K562 (cell line): ENCODE results near the gene IL17RC. TPM values are rescaled to one million over a fixed set of nuclear protein-coding genes. Genes with fewer than 3 reads are reported as not detected.

Experiments
- BCOR ChIP-seq: fragments of 450-650 bp; IDR thresholded peaks from 2 replicates; pipeline ENCODE4 v1.6.1; 2016
- CHD1 ChIP-seq: fragments of 200-600 bp; sonication (generic); IDR thresholded peaks from one replicate; pipeline ENCODE4 v1.6.1; 2012; ENCODE audit warnings: mild to moderate bottlenecking, moderate library complexity, low read length, inconsistent platforms
- CREM ChIP-seq: IDR thresholded peaks from 2 replicates; pipeline ENCODE4 v1.6.1; 2014; ENCODE audit warnings: antibody characterized with exemption, low read depth
- ETV1 ChIP-seq: fragments of 450-650 bp; conservative IDR thresholded peaks from 2 replicates; pipeline ENCODE4 v1.6.1; 2016; ENCODE audit warnings: missing genetic modification characterization, control low read depth, low read depth, missing compliant biosample characterization
- MBD2 ChIP-seq: sonication (generic); IDR thresholded peaks from 2 replicates; pipeline ENCODE4 v1.6.1; 2016; ENCODE audit warnings: low read depth, borderline replicate concordance
- NFIX ChIP-seq: fragments of 250-450 bp; sonication (Bioruptor Pico); IDR thresholded peaks from 2 replicates; pipeline ENCODE4 v1.4.0; 2020; ENCODE audit warnings: low read depth, mild to moderate bottlenecking, moderate library complexity
- polyA plus RNA-seq, 8 experiments: library from polyadenylated mRNA; depleted of rRNA in 4 of 8; stranded (reverse) in 5 of 8; unstranded in 3 of 8; fragments of >200 nt; fragmentation: Nextera tagmentation in 2 of 8; fragmentation: Illumina TruSeq in 1 of 8; extraction: Ambion mirVana in 2 of 8; extraction: Trizol in 1 of 8; gene quantifications; 2 replicates each; pipeline versions ENCODE4 v1.2.1 to v1.2.3, GENCODE V29; 2011 to 2014; ENCODE audit warnings: inconsistent platforms in 1 of 8, missing spikeins in 1 of 8
- total RNA-seq, 7 experiments: library from RNA; depleted of rRNA in 6 of 7; stranded (reverse); fragments of >200 nt in 6 of 7; fragmentation: Illumina TruSeq in 2 of 7; extraction: Trizol in 2 of 7; gene quantifications; 2 replicates each; pipeline versions ENCODE4 v1.2.1 to v1.2.3, GENCODE V29; 2011 to 2021; ENCODE audit warnings: low replicate concordance in 1 of 7
- TF ChIP-seq, protein P1 (sequence below): fragments of 450-650 bp; IDR thresholded peaks from 2 replicates; pipeline ENCODE4 v1.6.1; 2017; ENCODE audit warnings: antibody characterized with exemption, mild to moderate bottlenecking
- TF ChIP-seq, protein P2 (sequence below): sonication (generic); formaldehyde crosslinking; IDR thresholded peaks from 2 replicates; pipeline ENCODE4 v1.8.0; 2022; ENCODE audit warnings: mild to moderate bottlenecking, missing genetic modification reagents
- TF ChIP-seq, protein P3 (sequence below), 2 experiments: fragments of 450-650 bp; formaldehyde crosslinking in 1 of 2; IDR thresholded peaks; 2 replicates each; pipeline versions ENCODE4 v1.4.0 to v1.6.1; 2014 to 2020; ENCODE audit warnings: mild to moderate bottlenecking in 2 of 2, borderline replicate concordance in 1 of 2, low read depth in 1 of 2

IL17RC gene
- total and polyA plus RNA-seq, 9 of the 15 experiments (the other 6 are each of a cell fraction or from before 2014, with no cell fraction given): 0.15 to 11.4 (median 7.1) TPM; not detected in 1

DNA sequence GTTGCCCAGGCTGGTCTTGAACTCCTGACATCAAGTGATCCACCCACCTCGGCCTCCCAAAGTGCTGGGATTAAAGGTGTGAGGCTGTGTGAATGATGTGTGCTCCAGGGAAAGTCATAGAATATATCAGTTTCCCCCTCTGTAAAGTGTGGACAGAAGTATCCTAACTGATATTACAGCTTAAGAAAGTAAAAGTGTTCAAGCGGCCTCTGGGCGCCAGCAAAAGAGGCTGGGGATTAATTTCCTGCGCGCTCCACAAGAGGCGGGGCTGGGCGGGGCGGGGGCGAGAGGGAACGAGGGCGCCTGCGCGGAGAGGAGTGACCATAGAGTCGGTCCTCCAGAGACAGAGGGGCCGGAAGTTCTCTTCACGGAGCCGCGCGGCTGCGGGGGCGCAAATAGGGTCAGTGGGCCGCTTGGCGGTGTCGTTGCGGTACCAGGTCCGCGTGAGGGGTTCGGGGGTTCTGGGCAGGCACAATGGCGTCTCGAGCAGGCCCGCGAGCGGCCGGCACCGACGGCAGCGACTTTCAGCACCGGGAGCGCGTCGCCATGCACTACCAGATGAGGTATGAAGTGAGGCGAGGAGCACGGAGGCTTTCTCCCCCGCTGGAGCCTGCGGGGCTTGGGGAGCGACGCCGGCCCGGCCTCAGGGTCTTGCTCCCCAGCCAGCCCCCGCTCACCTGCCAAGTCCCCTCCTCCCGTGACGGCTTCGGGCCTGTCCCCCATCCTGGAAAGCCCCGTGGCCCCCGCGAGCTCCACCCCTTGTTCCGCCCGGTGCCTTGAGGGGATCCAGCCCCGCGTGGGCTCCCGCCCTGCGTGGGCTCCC is 26.4 kb upstream of the IL17RC start, which contains the start of gene JAGN1 (continued):
- TF ChIP-seq, protein P1, sequence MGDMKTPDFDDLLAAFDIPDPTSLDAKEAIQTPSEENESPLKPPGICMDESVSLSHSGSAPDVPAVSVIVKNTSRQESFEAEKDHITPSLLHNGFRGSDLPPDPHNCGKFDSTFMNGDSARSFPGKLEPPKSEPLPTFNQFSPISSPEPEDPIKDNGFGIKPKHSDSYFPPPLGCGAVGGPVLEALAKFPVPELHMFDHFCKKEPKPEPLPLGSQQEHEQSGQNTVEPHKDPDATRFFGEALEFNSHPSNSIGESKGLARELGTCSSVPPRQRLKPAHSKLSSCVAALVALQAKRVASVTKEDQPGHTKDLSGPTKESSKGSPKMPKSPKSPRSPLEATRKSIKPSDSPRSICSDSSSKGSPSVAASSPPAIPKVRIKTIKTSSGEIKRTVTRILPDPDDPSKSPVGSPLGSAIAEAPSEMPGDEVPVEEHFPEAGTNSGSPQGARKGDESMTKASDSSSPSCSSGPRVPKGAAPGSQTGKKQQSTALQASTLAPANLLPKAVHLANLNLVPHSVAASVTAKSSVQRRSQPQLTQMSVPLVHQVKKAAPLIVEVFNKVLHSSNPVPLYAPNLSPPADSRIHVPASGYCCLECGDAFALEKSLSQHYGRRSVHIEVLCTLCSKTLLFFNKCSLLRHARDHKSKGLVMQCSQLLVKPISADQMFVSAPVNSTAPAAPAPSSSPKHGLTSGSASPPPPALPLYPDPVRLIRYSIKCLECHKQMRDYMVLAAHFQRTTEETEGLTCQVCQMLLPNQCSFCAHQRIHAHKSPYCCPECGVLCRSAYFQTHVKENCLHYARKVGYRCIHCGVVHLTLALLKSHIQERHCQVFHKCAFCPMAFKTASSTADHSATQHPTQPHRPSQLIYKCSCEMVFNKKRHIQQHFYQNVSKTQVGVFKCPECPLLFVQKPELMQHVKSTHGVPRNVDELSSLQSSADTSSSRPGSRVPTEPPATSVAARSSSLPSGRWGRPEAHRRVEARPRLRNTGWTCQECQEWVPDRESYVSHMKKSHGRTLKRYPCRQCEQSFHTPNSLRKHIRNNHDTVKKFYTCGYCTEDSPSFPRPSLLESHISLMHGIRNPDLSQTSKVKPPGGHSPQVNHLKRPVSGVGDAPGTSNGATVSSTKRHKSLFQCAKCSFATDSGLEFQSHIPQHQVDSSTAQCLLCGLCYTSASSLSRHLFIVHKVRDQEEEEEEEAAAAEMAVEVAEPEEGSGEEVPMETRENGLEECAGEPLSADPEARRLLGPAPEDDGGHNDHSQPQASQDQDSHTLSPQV: peak; percentile 32
- TF ChIP-seq CHD1 (peak; percentile 78), ETV1 (tag) (peak; percentile 99), BCOR (peak; percentile 82), CREM (peak; percentile 74), MBD2 (peak; percentile 91), NFIX (CRISPR knock-in tag) (no peak)
- TF ChIP-seq, protein P2, sequence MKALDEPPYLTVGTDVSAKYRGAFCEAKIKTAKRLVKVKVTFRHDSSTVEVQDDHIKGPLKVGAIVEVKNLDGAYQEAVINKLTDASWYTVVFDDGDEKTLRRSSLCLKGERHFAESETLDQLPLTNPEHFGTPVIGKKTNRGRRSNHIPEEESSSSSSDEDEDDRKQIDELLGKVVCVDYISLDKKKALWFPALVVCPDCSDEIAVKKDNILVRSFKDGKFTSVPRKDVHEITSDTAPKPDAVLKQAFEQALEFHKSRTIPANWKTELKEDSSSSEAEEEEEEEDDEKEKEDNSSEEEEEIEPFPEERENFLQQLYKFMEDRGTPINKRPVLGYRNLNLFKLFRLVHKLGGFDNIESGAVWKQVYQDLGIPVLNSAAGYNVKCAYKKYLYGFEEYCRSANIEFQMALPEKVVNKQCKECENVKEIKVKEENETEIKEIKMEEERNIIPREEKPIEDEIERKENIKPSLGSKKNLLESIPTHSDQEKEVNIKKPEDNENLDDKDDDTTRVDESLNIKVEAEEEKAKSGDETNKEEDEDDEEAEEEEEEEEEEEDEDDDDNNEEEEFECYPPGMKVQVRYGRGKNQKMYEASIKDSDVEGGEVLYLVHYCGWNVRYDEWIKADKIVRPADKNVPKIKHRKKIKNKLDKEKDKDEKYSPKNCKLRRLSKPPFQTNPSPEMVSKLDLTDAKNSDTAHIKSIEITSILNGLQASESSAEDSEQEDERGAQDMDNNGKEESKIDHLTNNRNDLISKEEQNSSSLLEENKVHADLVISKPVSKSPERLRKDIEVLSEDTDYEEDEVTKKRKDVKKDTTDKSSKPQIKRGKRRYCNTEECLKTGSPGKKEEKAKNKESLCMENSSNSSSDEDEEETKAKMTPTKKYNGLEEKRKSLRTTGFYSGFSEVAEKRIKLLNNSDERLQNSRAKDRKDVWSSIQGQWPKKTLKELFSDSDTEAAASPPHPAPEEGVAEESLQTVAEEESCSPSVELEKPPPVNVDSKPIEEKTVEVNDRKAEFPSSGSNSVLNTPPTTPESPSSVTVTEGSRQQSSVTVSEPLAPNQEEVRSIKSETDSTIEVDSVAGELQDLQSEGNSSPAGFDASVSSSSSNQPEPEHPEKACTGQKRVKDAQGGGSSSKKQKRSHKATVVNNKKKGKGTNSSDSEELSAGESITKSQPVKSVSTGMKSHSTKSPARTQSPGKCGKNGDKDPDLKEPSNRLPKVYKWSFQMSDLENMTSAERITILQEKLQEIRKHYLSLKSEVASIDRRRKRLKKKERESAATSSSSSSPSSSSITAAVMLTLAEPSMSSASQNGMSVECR (CRISPR knock-in tag): peak; percentile 76
- TF ChIP-seq, protein P3, sequence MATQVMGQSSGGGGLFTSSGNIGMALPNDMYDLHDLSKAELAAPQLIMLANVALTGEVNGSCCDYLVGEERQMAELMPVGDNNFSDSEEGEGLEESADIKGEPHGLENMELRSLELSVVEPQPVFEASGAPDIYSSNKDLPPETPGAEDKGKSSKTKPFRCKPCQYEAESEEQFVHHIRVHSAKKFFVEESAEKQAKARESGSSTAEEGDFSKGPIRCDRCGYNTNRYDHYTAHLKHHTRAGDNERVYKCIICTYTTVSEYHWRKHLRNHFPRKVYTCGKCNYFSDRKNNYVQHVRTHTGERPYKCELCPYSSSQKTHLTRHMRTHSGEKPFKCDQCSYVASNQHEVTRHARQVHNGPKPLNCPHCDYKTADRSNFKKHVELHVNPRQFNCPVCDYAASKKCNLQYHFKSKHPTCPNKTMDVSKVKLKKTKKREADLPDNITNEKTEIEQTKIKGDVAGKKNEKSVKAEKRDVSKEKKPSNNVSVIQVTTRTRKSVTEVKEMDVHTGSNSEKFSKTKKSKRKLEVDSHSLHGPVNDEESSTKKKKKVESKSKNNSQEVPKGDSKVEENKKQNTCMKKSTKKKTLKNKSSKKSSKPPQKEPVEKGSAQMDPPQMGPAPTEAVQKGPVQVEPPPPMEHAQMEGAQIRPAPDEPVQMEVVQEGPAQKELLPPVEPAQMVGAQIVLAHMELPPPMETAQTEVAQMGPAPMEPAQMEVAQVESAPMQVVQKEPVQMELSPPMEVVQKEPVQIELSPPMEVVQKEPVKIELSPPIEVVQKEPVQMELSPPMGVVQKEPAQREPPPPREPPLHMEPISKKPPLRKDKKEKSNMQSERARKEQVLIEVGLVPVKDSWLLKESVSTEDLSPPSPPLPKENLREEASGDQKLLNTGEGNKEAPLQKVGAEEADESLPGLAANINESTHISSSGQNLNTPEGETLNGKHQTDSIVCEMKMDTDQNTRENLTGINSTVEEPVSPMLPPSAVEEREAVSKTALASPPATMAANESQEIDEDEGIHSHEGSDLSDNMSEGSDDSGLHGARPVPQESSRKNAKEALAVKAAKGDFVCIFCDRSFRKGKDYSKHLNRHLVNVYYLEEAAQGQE (IDR thresholded peaks at IDR 0.05; ENCODE audit: borderline replicate concordance): no peak; the same call in 1 of the 2 replicates
- TF ChIP-seq, protein P3 (CRISPR knock-in tag; IDR thresholded peaks at IDR 0.05; ENCODE audit: low read depth): peak; percentile 79
